SKM-1 treated with dmso at 0.1 percent for 144 hours (cell line): ENCODE results near the gene TEX29.

Experiments used
- DNase-seq: peaks from one replicate; lab custom pipeline; 2025; ENCODE audit not compliant: unreplicated experiment; lab: John Stamatoyannopoulos, UW

The TEX29 gene

DNA sequence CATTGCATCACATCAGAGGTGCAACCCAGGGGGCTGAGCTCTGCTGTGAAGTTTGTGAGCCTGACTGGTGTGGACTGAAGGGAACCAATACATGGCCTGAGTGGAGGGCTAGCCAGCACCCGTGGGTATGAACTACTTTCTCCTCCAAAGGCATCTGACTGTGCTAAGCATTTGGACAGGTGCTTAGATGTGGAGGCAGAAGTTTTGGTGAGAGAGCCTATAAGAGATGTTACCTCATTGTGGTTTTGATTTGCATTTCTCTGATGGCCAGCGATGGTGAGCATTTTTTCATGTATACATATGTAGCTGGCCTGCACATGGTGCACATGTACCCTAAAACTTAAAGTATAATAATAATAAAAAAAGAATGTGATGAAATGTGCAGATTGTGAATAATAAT lies 46.9 kb downstream of the TEX29 start:
- DNase-seq, result no peak

DNA sequence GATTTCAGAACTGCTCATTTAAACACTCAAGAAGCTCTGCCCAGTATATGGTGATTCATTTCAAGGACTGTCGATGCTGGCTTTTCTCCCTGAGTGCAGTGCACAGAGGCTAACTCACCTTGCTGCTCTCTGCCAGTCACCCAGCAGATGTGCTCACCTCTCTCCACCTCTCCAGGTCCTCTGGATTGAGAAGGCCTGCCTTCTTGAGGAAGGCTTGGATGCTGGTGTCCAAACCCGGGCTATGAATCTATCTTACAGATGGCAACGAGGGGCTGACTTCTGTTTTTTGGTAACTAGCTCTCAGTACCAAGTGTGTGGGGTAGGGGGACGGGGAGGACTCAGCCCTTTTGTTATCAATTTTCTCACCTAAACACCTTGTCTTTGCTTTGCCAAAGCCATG lies 47.6 kb downstream of the TEX29 start:
- no peak for DNase-seq

DNA sequence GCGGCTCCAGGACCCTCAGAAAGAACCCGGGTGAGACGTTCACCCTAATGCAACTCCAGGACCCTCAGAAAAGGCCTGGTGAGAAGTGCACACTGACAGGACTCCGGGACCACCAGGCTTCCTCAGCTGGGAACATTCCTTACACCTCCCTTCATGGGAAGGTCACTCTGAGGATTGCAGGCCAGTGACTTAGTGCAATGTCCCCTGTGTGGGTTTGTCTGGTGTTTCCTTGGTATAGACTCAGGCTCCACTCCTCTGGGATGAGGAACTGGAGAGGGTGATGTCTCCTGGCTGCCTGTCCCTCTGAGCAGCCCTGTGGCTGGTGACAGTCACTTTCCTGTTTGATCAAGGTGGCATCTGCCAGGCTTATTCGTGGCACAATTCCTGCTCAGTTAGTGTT lies 49.7 kb downstream of the TEX29 start:
- no peak for DNase-seq

DNA sequence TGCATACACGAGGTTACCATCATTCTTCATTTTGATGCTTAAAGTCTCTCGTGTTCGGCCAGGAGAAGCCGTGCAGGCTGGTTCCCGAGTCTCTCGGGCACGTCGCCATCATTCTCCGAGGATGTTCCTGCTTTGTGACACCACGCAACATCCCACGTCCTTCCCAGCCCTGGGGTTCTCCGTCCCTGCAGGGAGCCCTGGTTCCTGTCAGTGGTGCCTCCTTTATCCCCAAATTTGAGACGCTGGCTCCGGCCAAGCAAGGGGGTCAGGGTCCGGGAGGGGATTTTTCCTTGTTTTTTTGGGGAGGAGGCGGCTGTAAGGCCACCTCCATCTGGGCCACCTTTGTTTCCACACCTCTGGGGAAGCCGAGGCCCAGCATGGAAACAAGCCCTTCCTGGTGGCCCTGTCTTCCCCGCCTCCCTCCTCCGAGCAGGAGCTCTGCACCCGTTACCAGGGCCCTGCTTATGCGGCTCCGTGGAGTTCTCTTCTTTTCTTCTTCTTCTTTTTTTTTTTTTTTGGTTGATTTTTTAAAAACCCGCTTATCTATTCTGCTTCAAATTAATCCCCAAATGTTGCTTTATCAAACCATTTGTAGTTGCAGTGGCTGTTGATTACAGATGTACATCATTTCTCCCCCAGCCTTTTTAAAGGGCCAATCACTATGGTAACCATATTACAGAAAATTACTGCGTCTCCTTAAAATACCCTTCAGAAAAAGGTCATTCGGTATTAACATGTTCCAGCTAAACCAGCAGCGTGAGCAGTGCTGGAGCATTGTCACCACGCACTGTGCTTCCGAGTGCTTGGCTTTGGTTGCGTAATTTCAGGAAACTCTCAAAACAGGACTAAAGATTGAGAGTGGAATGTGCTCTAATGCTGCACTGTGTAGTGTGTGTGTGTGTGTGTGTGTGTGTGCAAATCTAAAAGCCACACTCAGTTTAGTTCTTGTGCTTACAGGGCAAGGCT lies 50.4 kb downstream of the TEX29 start:
- DNase-seq, result no peak

DNA sequence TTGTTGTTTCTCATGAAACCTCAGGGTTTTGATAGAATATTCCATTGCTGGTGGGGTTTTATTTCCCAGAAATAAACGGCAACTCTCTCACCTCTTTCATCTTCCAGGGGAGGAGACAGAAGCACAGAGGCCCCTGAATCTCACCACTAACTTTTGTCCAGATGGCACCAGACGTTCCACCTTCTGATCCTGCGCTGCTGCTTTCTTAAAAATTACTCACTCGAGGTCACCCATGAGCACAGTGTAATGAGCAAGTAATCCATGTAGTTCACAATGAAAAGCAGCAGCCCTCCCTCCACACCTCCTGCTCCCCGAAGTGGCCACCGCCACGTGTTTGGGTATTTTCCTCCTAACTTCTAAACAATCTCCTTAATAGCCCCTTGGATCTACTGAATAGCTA lies 51.3 kb downstream of the TEX29 start:
- no peak for DNase-seq

DNA sequence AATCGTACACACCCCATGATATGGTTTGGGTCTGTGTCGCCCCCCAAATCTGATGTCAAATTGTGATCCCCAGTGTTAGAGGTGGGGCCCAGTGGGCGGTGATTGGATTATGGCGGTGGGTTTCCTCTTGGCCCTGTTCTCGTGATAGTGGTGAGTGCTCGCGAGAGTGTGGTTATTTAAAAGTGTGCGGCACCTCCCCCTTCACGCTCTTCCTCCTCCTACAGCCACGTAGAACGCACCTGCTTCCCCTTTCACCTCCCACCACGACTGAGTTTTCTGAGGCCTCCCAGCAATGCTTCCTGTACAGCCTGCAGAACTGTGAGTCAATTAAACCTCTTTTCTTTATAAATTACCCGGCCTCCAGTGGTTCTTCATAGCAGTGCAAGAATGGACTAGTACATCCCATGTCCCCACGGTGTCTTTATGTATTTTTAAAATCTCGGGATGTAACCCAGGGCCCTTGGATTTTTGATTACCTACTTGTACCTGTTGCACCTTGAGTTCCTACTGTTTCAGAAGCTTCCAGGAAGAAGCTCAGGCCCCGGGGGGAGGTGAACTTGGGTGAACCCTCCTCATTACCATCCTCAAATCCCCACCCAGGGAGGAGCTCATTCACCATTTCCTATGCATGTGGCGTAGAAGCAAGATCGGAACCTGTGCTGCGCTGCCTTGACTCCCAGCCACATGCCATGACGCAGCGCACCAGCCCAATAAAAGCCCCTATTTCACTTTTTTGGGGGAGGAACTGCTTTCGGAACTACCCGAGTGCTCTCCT lies 52.4 kb downstream of the TEX29 start:
- DNase-seq, result no peak

DNA sequence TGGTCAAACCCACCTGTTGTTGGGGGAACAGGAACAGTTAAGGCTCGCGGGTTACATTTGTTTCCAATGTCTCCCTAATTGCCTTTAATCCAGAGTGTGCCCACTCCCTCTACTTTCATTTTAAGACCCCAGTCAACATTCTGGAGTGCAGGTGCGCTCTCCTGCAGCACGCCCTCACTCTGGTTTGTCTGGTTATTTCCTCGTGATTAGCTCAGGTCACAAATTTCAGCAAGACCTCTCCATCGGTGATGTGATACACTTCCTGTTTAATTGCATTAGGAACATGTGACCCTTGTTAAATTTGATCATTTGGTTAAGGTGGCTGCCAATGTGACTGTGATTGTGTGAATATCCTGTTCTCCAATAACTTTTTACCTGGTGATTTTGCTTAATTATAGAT lies 53.0 kb downstream of the TEX29 start:
- DNase-seq, result no peak

DNA sequence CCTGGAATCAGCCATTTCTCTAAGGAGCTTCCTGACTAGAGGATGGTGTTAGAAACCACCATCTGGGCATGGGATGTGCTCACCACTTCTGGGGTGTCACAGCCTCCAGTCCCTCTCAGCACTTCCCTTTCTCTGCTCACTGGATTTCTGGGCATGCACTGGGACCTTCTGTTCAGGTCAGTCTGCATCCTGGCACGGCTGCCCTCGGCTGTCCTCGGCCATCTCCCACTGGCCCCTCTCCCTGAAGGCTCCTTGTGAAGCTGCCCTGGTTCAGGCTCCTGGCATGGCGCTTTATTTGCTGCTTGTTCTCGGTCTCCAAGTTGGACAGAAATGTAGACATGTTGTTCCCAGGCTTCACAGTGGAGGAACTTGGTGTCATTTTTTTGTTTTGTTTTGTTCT lies 60.0 kb downstream of the TEX29 start:
- DNase-seq, result no peak

DNA sequence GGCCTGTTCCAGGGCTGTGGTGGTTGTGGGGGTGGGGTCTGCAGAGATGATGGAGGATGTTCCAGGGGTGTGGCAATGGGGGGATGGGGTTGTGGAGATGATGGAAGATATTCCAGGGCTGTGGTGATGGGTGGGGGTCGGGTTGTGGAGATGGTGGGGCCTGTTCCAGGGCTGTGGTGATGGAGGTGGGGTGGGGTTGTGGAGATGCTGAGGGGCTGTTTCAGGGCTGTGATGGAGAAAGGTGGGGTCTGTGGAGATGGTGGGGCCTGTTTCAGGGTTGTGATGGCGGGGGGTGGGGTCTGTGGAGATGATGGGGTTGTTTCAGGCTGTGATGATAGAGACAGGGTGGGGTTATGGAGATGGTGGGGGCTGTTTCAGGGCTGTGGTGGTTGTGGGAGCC lies 62.0 kb downstream of the TEX29 start:
- no peak for DNase-seq

DNA sequence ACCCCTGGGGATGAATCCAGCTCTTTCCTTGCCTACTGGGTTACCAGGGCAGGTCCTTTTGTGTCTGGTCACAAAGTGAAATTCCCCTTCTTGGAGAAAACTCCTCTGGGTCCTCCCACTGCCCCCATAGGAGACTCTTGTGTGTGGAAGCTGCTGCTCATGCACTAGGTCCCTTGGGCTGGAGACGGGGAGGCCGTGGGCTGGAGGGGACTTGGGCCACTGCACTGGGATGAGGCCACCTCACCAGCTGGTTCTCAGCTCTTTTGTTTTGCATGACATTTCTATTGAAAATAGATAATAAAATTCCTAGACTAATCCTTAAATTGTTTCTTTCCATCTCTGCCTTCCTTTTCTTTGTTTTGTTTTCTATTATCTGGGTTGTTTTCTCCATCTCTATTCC lies 62.4 kb downstream of the TEX29 start:
- no peak for DNase-seq

DNA sequence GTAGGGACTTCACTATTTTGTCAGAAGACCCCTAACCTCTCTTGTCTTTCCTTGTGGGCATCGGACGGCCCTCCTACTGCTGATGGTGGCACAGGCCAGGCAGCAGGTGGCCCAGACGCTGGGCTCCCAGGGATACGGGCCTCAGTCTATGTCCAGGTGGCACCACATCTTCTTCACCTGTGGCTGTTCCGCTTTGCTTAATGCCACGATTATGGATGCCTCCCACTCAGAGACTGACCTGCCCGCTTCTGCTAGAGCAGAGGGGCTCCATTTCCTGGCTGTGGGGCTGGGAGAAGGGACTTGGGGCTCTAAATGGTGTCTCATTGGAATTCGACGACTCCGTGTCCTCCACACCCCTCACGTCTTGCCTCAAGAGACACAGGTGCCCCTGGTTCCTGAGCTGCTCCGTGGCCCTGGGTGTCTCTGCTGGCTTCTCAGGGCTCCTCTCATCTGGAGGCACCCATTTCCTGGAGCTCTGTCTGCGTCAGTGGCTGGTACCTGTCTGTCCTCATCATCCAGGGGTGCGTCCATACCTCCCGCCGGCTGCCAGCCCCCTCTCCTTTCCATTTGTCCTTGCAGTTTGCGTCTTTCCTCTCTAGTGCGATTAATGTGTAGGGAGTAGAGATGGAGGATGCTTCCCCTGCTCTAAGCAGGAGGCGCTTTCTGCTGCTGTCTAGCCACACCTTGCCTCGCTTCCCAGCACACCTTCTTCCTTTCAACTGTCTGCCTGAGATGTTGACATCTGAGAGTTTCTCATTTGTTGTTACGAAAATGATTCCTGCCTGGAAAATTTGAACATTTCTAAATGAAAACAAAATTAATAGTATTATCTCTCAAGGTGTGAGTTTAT lies 63.4 kb downstream of the TEX29 start:
- DNase-seq, result no peak

DNA sequence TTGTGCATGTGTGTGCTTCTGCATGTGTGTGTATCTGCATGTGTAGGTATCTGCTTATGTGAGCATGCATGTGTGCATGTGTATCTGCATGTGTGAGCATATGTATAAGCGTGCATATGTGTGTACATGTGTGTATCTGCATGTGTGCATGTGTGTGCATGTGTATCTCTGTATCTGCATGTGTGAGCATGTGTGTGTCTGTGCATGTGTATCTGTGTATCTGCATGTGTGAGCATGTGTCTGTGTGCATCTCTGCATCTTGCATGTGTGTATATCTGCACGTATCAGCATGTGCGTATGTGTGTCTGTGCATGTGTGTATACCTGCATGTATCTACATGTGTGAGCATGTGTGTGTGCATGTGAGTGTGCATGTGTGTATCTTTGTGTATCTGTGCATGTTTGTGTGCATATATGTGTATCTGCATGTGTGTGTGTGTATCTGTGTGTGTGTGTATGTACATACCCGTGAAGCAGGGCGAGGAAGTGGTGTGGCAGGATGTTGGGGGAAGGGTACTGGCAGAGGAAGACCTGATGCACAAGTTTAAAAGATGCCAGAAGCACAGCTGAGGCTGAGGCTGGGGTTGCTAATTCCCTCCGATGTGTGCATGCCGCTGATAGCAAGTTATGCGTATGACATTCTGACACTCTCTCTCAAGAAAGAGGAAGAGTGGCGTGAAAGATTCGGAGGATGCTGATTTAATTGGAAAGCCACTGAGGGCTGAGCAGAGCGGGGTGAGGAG lies 64.2 kb downstream of the TEX29 start:
- DNase-seq, result no peak

DNA sequence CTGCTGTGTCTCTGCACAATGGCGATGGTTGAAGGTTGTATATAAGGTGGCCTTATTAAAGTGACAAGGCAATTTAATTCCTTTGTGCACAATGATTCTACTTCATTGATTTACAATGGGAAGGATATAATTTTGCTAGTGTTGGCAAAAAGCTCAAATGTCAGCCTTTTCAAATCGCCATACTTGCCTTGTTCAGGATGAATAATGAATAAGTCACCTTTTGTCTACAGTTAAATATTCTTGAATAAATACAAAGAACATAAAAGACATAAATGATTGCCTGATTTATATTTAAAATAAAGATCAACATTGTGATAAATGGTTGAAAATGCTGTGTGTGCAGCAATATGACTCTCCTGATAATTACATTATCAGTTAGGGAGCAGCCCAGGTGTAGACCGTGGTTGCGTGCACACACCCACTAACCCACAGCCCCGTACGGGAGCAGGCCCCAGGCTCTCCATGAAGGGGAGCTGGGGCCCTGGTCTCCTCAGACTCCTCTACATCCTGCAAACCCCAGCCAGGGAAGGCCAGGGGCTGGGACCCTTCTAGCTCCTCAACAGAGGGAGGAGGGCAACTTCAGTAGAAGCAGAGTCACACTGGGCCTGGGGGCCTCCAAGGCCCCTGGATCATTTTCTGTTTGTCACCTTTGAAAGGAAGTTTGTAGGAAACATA lies 64.9 kb downstream of the TEX29 start:
- DNase-seq, result no peak

DNA sequence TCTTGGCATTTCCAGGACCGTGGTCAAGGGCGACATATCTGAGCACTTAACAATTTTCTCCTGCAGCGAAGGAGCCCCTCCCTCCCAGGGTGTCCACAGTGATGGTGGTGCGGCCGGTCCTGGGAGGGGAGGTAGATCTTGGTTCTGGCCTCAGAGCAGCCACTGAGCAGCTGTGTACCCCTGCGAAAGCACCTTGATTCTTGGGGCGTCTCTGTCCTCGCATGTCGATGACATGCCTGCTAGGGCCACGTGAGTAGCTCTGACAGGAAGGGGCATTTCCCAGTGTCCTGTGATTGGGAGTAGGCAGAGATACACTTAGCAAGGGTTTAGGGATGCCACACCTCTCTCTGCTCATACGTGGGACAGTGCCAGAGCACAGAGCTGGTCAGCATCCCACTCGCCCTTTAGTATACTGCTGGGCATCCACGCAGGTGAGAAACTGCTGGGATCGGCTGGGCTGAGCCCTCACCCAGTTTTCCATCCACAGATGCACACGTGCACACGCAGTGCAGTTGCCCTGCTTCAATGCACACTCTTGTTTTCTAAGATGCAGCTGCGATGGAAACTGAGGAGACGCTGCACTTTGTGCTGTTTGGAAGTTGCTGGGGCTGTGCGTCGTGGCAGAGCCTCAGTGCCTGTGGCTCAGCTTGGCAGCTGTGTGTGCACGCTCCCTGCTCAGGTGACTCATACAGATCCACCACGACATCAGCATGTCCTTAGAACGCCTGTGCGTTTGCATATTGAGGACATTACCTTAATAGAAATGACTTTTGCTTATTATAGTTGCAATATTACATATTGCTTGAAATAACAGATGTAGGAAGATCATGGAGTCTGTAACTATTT lies 66.8 kb downstream of the TEX29 start:
- no peak for DNase-seq

DNA sequence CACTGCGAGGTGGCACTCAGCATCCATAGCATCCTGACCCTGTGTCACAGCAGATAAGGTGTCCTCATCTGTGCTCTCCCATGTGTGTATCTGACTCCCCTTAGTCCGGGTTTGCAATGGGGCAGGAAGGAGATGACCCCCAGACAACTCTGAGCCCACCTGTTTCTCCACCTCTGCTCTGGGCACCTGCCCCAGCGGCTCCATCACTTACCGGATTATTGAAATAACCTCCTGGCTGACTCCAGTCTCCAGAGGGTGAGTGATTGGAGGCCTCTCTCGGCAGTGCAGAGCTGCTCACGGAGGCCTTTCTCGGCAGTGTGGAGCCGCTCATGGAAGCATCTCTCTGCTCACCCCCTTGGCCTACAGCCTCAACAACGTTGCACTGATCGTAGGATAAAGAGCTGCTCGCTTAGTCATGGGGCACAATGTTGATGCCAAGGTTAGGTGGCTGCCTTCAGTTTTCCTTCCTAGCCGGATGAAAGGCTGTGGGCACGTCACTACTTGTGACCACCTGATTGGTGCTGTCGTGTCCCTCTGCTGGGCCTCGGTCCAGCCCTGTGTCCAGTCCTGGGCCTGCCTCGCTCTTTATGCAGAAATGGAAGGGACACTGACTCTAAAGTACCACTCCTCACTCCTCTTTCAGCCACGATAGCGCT lies 67.6 kb downstream of the TEX29 start:
- no peak for DNase-seq

DNA sequence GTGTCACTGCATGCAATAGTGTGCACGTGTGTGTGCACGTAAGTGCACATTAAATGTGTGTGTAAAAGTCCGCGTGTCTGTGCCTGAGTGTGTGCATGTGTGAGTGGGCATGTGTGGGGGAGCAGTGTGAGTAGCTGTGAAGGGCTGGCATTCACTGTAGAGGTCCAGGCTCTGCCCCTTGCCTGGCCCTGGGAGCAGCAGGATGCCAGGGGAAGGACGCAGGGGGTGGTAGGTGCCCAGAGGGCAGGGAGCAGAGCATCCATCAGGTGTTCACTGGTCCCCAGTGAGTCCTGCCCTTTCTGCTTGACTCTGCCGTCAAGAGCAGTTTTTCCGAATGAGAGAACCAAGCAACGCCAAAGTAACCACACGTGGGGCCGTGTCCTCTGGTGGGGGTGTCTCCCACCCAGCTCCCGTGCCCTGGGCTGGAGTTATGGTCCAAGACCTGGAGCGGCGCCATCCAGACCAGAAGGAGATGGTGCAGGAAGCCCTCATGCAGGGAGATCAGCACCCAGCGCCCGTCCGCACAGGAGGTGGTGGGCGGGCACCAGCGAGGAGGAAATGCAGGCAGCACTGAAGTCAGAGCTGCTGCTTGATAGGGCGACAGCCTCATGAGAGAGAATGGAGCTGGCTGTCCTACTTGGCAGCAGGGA lies 68.5 kb downstream of the TEX29 start:
- no peak for DNase-seq

DNA sequence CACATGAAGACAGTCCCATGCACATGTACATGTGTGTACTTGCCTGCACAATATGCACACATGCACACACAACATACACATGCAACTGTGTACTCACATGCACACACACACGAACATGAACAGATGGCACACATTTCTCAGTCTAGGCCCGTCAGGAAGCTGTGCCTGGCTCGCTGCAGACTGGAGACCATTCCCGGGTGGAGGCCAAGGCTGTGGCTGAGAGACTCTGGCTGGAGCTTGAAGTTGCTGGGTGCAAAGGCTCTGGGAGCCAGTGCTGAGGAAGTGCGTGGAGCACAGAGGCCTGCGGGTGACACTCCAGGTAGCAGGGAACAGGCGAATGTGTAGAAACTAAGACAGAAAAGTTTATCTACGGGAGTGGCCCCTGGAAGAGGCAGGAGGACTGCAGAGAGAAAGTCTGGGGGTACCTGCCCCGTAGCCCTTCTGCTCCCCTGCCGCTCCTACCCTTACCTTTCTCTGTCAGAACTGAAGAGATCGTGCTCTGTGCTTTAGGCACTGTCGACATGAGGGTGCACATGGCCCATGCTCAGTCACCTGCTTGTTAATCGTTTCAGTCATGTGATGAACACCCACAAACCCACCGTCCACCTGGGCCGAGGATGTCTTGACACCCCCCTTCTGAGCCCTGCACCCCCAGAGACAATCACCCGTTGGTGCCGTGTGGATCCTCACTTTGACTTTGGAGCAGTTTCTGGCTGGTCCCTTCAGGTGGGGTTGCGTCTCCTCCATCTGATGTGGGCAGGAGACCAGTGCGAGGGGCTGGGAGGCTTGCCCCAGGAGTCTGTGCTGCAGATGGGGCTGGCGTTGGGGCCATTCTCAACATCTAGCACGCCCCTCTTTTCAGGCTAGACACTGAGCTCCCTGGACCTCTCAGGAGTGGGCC lies 69.4 kb downstream of the TEX29 start:
- DNase-seq, result no peak
